GM12878 (cell line): Measurements from ENCODE around the gene LRRC30. TPM values are rescaled to one million over a fixed set of nuclear protein-coding genes. Genes with fewer than 3 reads are reported as not detected.

Source experiments
- ATAC-seq: fragments of 200-7000 bp; cut with Tn5 transposase; 3 replicates; pipeline ENCODE4 v1.9.1; 2020; ENCODE audit warnings: mild to moderate bottlenecking, moderate library complexity
- BruUV-seq: library from RNA; stranded (reverse); fragments of 400-500 nt; replicated peaks from 2 replicates; lab custom pipeline; 2021; lab: Mats Ljungman, UMichigan
- CTCF ChIA-PET: fragments of 300-600 bp; sonication (Branson Sonifier 250); formaldehyde crosslinking; extraction: SDS; loops from one replicate; lab custom pipeline; 2021; ENCODE audit warnings: inconsistent platforms; lab: Yijun Ruan, JAX
- POLR2A ChIA-PET: fragments of 350-600 bp; formaldehyde crosslinking; extraction: SDS; loops from one replicate; lab custom pipeline; 2021; ENCODE audit warnings: inconsistent platforms; lab: Charles Lee
- RAD21 ChIA-PET: fragments of 300-600 bp; sonication (Branson Sonifier 250); formaldehyde crosslinking; loops from one replicate; lab custom pipeline; 2023; ENCODE audit warnings: antibody characterized with exemption; ENCODE audit not compliant: unreplicated experiment; lab: Charles Lee
- SMC1A ChIA-PET: fragments of 300-600 bp; sonication (Branson Sonifier 250); formaldehyde crosslinking; loops from one replicate; lab custom pipeline; 2023; ENCODE audit not compliant: unreplicated experiment, uncharacterized antibody; lab: Charles Lee
- DNase-seq: peaks from one replicate; pipeline ENCODE4 v3.0.0-alpha.2; 2011; ENCODE audit warnings: low read depth, low spot score
- FAIRE-seq: peaks from 3 replicates; lab custom pipeline; 2011; peaks lifted over from hg19 to GRCh38; lab: Jason Lieb, UNC
- H2AFZ ChIP-seq: 2 replicates; pipeline ENCODE4 v1.6.0; 2011; ENCODE audit warnings: low read depth, low read length, control low read depth; ENCODE audit not compliant: control insufficient read depth
- H3K27ac ChIP-seq: 2 replicates; pipeline ENCODE4 v1.5.1; 2011; ENCODE audit warnings: control low read depth; ENCODE audit not compliant: control insufficient read depth, insufficient read depth
- H3K27me3 ChIP-seq, 2 experiments: replicated peaks in 1 of 2; 2 replicates each; pipeline versions ENCODE4 v1.6.0 to v1.6.1; 2011; ENCODE audit warnings: low read length in 1 of 2; ENCODE audit not compliant: control insufficient read depth in 2 of 2, insufficient read depth in 2 of 2
- H3K36me3 ChIP-seq, 2 experiments: 2 replicates each; pipeline ENCODE4 v1.5.1; 2011; ENCODE audit warnings: low read length in 1 of 2; ENCODE audit not compliant: control insufficient read depth in 2 of 2, insufficient read depth in 2 of 2
- H3K4me1 ChIP-seq: 2 replicates; pipeline ENCODE4 v1.6.1; 2011; ENCODE audit warnings: mild to moderate bottlenecking, low read length, moderate library complexity, mixed read lengths; ENCODE audit not compliant: control insufficient read depth, insufficient read depth
- H3K4me2 ChIP-seq: 2 replicates; pipeline ENCODE4 v1.6.0; 2011; ENCODE audit warnings: control low read depth; ENCODE audit not compliant: control insufficient read depth, insufficient read depth
- H3K4me3 ChIP-seq: fragments of 200-600 bp; sonication (generic); 2 replicates; pipeline ENCODE4 v1.5.1; 2016
- H3K79me2 ChIP-seq: 2 replicates; pipeline ENCODE4 v1.6.0; 2011; ENCODE audit warnings: low read length; ENCODE audit not compliant: control insufficient read depth, insufficient read depth
- H3K9ac ChIP-seq: 2 replicates; pipeline ENCODE4 v1.8.0; 2011; ENCODE audit warnings: low read length, control low read depth, mixed read lengths; ENCODE audit not compliant: control insufficient read depth, insufficient read depth
- H3K9me3 ChIP-seq: replicated peaks from 3 replicates; pipeline ENCODE4 v1.5.1; 2011; ENCODE audit warnings: mild to moderate bottlenecking, low read length; ENCODE audit not compliant: control insufficient read depth, insufficient read depth
- H4K20me1 ChIP-seq: 2 replicates; pipeline ENCODE4 v1.6.0; 2011; ENCODE audit not compliant: control insufficient read depth, insufficient read depth
- BCL3 ChIP-seq: IDR thresholded peaks from 2 replicates; pipeline ENCODE4 v1.6.1; 2011; ENCODE audit warnings: borderline replicate concordance, low read depth, mild to moderate bottlenecking, moderate library complexity, low read length; ENCODE audit not compliant: insufficient read depth, poor library complexity, severe bottlenecking
- CREM ChIP-seq: IDR thresholded peaks from 2 replicates; pipeline ENCODE4 v1.6.1; 2014; ENCODE audit warnings: antibody characterized with exemption, low read depth
- ESRRA ChIP-seq: IDR thresholded peaks from 2 replicates; pipeline ENCODE4 v1.6.1; 2012; ENCODE audit warnings: mild to moderate bottlenecking, low read length, improper control_type of control experiment
- HDAC2 ChIP-seq: fragments of 200-600 bp; sonication (generic); IDR thresholded peaks from 2 replicates; pipeline ENCODE4 v1.6.1; 2017
- HSF1 ChIP-seq: fragments of 150-350 bp; IDR thresholded peaks from 2 replicates; pipeline ENCODE4 v1.6.1; 2014; ENCODE audit warnings: mild to moderate bottlenecking, low read depth, low read length
- IKZF1 ChIP-seq: fragments of 450-650 bp; conservative IDR thresholded peaks from 2 replicates; pipeline ENCODE4 v1.6.1; 2017; ENCODE audit warnings: antibody characterized with exemption, mild to moderate bottlenecking
- IRF4 ChIP-seq: IDR thresholded peaks from 2 replicates; pipeline ENCODE4 v1.6.1; 2011; ENCODE audit warnings: low read depth, low read length
- KDM1A ChIP-seq: fragments of 200-600 bp; sonication (generic); IDR thresholded peaks from 2 replicates; pipeline ENCODE4 v1.6.1; 2016; ENCODE audit warnings: borderline replicate concordance
- NFXL1 ChIP-seq: fragments of 450-650 bp; IDR thresholded peaks from 2 replicates; pipeline ENCODE4 v1.6.1; 2017; ENCODE audit warnings: antibody characterized with exemption, mild to moderate bottlenecking, borderline replicate concordance
- NRF1 ChIP-seq: conservative IDR thresholded peaks from 2 replicates; pipeline ENCODE4 v1.6.1; 2011; ENCODE audit warnings: mild to moderate bottlenecking, low read depth, low read length, improper control_type of control experiment
- RUNX3 ChIP-seq: IDR thresholded peaks from 2 replicates; pipeline ENCODE4 v1.6.1; 2012; ENCODE audit warnings: low read length, inconsistent platforms
- SMAD5 ChIP-seq: IDR thresholded peaks from 2 replicates; pipeline ENCODE4 v1.6.1; 2016; ENCODE audit warnings: antibody characterized with exemption, low read depth
- STAT3 ChIP-seq: IDR thresholded peaks from 2 replicates; pipeline ENCODE4 v1.6.1; 2011; ENCODE audit warnings: low read depth, low read length, improper control_type of control experiment
- TCF3 ChIP-seq: IDR thresholded peaks from 2 replicates; pipeline ENCODE4 v1.6.1; 2012; ENCODE audit warnings: low read depth, mild to moderate bottlenecking, low read length, borderline replicate concordance; ENCODE audit not compliant: insufficient read depth
- WGBS: methylation state at CpG from one replicate; pipeline ENCODE4 v1.1.6; 2016; ENCODE audit warnings: low lambda C conversion rate; ENCODE audit not compliant: insufficient replicate concordance, insufficient coverage; ENCODE audit errors: missing lambda C conversion rate; 5-methylcytosine and 5-hydroxymethylcytosine counted together
- in situ Hi-C: fragments of 300-500 bp; cut with MboI; formaldehyde crosslinking; loops from 9 replicates; pipeline ENCODE4 v1.14.3; 2018; ENCODE audit warnings: mixed read lengths
- intact Hi-C: fragments of 100-400 bp; cut with micrococcal nuclease; formaldehyde crosslinking; loops from one replicate; pipeline ENCODE4 v1.14.2; 2022; ENCODE audit not compliant: unreplicated experiment
- polyA plus RNA-seq, 11 experiments: library from polyadenylated mRNA; depleted of rRNA in 4 of 11; unstranded in 6 of 11; stranded (reverse) in 5 of 11; fragments of >200 nt; fragmentation: Nextera tagmentation in 4 of 11; fragmentation: Illumina TruSeq in 1 of 11; extraction: Ambion mirVana in 4 of 11; extraction: Trizol in 1 of 11; gene quantifications; 1 replicate in 1 of 11; 2 replicates in 10 of 11; pipeline versions ENCODE4 v1.2.1 to v1.2.3, GENCODE V29; 2011 to 2016; ENCODE audit warnings: inconsistent platforms in 2 of 11, missing spikeins in 2 of 11, low read depth in 1 of 11
- total RNA-seq, 4 experiments: library from RNA; depleted of rRNA in 3 of 4; stranded (reverse); fragments of >200 nt in 3 of 4; fragmentation: Illumina TruSeq in 1 of 4; extraction: Trizol in 1 of 4; gene quantifications; 2 replicates each; pipeline versions ENCODE4 v1.2.1 to v1.2.3, GENCODE V29; 2013 to 2021
- TF ChIP-seq, protein P1 (sequence below): fragments of 450-650 bp; IDR thresholded peaks from 2 replicates; pipeline ENCODE4 v1.6.1; 2016; ENCODE audit warnings: mild to moderate bottlenecking
- TF ChIP-seq, protein P2 (sequence below): fragments of 450-650 bp; conservative IDR thresholded peaks from 2 replicates; pipeline ENCODE4 v1.6.1; 2017; ENCODE audit warnings: mild to moderate bottlenecking, moderate library complexity
- TF ChIP-seq, protein P3 (sequence below): fragments of 450-650 bp; IDR thresholded peaks from 2 replicates; pipeline ENCODE4 v1.6.1; 2018; ENCODE audit warnings: mild to moderate bottlenecking, low read depth, moderate library complexity; ENCODE audit not compliant: partially characterized antibody

The LRRC30 gene
- total and polyA plus RNA-seq, 10 of the 15 experiments (the other 5 are each of a cell fraction or from before 2014, with no cell fraction given), result not detected

GRCh38 chr18:7224198-7224597 is 6.7 kb upstream of the LRRC30 start:
- Histone ChIP-seq H3K9ac (no peak overlapping the region), H3K4me1 (no peaks in the 10 kb centered on the region), H3K79me2 (no peaks in the 10 kb centered on the region), H3K4me2 (no peak overlapping the region), H3K36me3 (no peaks in the 10 kb centered on the region), H3K27ac (no peak overlapping the region), H3K27me3 (no peaks in the 10 kb centered on the region)
- BruUV-seq, result no TSS peak
- intact Hi-C loops, result no loop called here
- POLR2A ChIA-PET, result no interaction called here
- no peak for FAIRE-seq
- CTCF ChIA-PET, result no interaction called here
- TF ChIP-seq, protein P1, sequence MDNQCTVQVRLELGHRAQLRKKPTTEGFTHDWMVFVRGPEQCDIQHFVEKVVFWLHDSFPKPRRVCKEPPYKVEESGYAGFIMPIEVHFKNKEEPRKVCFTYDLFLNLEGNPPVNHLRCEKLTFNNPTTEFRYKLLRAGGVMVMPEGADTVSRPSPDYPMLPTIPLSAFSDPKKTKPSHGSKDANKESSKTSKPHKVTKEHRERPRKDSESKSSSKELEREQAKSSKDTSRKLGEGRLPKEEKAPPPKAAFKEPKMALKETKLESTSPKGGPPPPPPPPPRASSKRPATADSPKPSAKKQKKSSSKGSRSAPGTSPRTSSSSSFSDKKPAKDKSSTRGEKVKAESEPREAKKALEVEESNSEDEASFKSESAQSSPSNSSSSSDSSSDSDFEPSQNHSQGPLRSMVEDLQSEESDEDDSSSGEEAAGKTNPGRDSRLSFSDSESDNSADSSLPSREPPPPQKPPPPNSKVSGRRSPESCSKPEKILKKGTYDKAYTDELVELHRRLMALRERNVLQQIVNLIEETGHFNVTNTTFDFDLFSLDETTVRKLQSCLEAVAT, result no peak
- TF ChIP-seq IKZF1 (no peak), CREM (no peak), SMAD5 (no peak), TCF3 (no peak), NRF1 (no peak), KDM1A (no peak), IRF4 (no peak), ESRRA (no peak), HSF1 (no peak), HDAC2 (no peak), NFXL1 (no peak), BCL3 (no peak), RUNX3 (no peak), STAT3 (no peak)
- TF ChIP-seq, protein P2, sequence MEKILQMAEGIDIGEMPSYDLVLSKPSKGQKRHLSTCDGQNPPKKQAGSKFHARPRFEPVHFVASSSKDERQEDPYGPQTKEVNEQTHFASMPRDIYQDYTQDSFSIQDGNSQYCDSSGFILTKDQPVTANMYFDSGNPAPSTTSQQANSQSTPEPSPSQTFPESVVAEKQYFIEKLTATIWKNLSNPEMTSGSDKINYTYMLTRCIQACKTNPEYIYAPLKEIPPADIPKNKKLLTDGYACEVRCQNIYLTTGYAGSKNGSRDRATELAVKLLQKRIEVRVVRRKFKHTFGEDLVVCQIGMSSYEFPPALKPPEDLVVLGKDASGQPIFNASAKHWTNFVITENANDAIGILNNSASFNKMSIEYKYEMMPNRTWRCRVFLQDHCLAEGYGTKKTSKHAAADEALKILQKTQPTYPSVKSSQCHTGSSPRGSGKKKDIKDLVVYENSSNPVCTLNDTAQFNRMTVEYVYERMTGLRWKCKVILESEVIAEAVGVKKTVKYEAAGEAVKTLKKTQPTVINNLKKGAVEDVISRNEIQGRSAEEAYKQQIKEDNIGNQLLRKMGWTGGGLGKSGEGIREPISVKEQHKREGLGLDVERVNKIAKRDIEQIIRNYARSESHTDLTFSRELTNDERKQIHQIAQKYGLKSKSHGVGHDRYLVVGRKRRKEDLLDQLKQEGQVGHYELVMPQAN, result no peak
- TF ChIP-seq, protein P3, sequence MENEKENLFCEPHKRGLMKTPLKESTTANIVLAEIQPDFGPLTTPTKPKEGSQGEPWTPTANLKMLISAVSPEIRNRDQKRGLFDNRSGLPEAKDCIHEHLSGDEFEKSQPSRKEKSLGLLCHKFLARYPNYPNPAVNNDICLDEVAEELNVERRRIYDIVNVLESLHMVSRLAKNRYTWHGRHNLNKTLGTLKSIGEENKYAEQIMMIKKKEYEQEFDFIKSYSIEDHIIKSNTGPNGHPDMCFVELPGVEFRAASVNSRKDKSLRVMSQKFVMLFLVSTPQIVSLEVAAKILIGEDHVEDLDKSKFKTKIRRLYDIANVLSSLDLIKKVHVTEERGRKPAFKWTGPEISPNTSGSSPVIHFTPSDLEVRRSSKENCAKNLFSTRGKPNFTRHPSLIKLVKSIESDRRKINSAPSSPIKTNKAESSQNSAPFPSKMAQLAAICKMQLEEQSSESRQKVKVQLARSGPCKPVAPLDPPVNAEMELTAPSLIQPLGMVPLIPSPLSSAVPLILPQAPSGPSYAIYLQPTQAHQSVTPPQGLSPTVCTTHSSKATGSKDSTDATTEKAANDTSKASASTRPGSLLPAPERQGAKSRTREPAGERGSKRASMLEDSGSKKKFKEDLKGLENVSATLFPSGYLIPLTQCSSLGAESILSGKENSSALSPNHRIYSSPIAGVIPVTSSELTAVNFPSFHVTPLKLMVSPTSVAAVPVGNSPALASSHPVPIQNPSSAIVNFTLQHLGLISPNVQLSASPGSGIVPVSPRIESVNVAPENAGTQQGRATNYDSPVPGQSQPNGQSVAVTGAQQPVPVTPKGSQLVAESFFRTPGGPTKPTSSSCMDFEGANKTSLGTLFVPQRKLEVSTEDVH, result no peak
- TF ChIP-seq, all 136 proteins: peak for 0
- 0% methylated on average over 3 of the region's 3 CpGs for WGBS
- in situ Hi-C loops, result loop anchor here (25.0 kb wide), 2 partner anchors 1163 to 1413 kb away; no protein-coding TSS in a partner anchor
- no peaks in the 10 kb centered on the region for H3K9me3 ChIP-seq
- no peak overlapping the region for H3K4me3 ChIP-seq
- ChIA-PET RAD21 (no interaction called here), SMC1A (no interaction called here)
- H4K20me1 ChIP-seq, result no peaks in the 10 kb centered on the region
- H2AFZ ChIP-seq, result no peak overlapping the region
- DNase-seq (no peak), ATAC-seq (no peak)
